Spleen (tissue), 11 donors: ENCODE results near the gene BPIFA3. TPM values are rescaled to one million over a fixed set of nuclear protein-coding genes. Genes with fewer than 3 reads are reported as not detected.

Source experiments
- DNase-seq: peaks from one replicate; pipeline ENCODE4 v3.0.0-alpha.2; 2020
- H3K27ac ChIP-seq, 8 donors: fragments of 200-600 bp; sonication (generic) in 7 of 8; 1 replicate in 4 of 8; 2 replicates in 4 of 8; pipeline versions ENCODE4 v1.5.0 to v1.8.0; 2016 to 2021; ENCODE audit warnings: inconsistent platforms in 4 of 8, mild to moderate bottlenecking in 4 of 8, moderate library complexity in 1 of 8
- H3K27me3 ChIP-seq, 7 donors: fragments of 200-600 bp; sonication (generic) in 6 of 7; replicated peaks in 1 of 7; 1 replicate in 4 of 7; 2 replicates in 3 of 7; pipeline versions ENCODE4 v1.5.0 to v1.8.0; 2016 to 2021; ENCODE audit warnings: inconsistent platforms in 3 of 7, mild to moderate bottlenecking in 1 of 7
- H3K36me3 ChIP-seq, 6 donors: fragments of 200-600 bp; sonication (generic) in 5 of 6; 1 replicate in 4 of 6; 2 replicates in 2 of 6; pipeline versions ENCODE4 v1.5.0 to v1.8.0; 2016 to 2021; ENCODE audit warnings: inconsistent platforms in 2 of 6
- H3K4me1 ChIP-seq, 6 donors: fragments of 200-600 bp; sonication (generic) in 5 of 6; 1 replicate in 3 of 6; 2 replicates in 3 of 6; pipeline versions ENCODE4 v1.5.0 to v1.8.0; 2016 to 2021; ENCODE audit warnings: inconsistent platforms in 3 of 6
- H3K4me3 ChIP-seq, 8 donors: fragments of 200-600 bp; sonication (generic) in 7 of 8; 1 replicate in 4 of 8; 2 replicates in 4 of 8; pipeline versions ENCODE4 v1.5.0 to v1.8.0; 2016 to 2021; ENCODE audit warnings: inconsistent platforms in 4 of 8, mild to moderate bottlenecking in 4 of 8, moderate library complexity in 2 of 8
- H3K9me3 ChIP-seq, 8 donors: fragments of 200-600 bp; sonication (generic) in 7 of 8; 1 replicate in 4 of 8; 2 replicates in 4 of 8; pipeline versions ENCODE4 v1.5.0 to v1.8.0; 2016 to 2021; ENCODE audit warnings: inconsistent platforms in 4 of 8
- CTCF ChIP-seq, 11 experiments: fragments of 200-600 bp in 7 of 11; fragments of 450-650 bp in 4 of 11; sonication (generic) in 4 of 11; IDR thresholded peaks in 8 of 11; conservative IDR thresholded peaks in 3 of 11; 1 replicate in 7 of 11; 2 replicates in 4 of 11; pipeline versions ENCODE4 v1.4.0 to v1.8.0; 2016 to 2021; ENCODE audit warnings: antibody characterized with exemption in 11 of 11, inconsistent platforms in 4 of 11, mild to moderate bottlenecking in 1 of 11
- POLR2A ChIP-seq, 3 donors: fragments of 450-650 bp; IDR thresholded peaks; one replicate each; pipeline ENCODE4 v1.5.1; 2017; ENCODE audit warnings: antibody characterized with exemption in 3 of 3, mild to moderate bottlenecking in 1 of 3
- POLR2AphosphoS5 ChIP-seq, 3 donors: sonication (generic); formaldehyde crosslinking; IDR thresholded peaks; one replicate each; pipeline ENCODE4 v1.5.1; 2017; ENCODE audit warnings: antibody characterized with exemption in 3 of 3
- WGBS, 5 donors: extraction: QIAGEN DNeasy Blood & Tissue Kit in 3 of 5; methylation state at CpG; one replicate each; pipeline versions ENCODE4 v1.1.5 to v1.1.7; 2013 to 2018; 5-methylcytosine and 5-hydroxymethylcytosine counted together
- intact Hi-C: fragments of 100-400 bp; cut with DNase I; formaldehyde crosslinking; loops from one replicate; pipeline ENCODE4 v1.15.0; 2023; ENCODE audit warnings: low total_unique reads
- polyA plus RNA-seq, 3 donors: library from polyadenylated mRNA; stranded (reverse); fragments of 200-250 nt; gene quantifications; one replicate each; pipeline ENCODE4 v1.2.1, GENCODE V29; 2013
- total RNA-seq, 7 donors: library from RNA; depleted of rRNA in 3 of 7; stranded (reverse); fragments of >200 nt in 3 of 7; fragmentation: NEBNext Ultra II Directional in 4 of 7; extraction: Animal tissue kit (Norgen Biotek cat#: 25700) in 4 of 7; gene quantifications; one replicate each; pipeline versions ENCODE4 v1.1.0 to v1.2.1, GENCODE V29; 2016 to 2021
- donor health status: healthy with polysubstance abuse.
- donor health status: DM: no; HTN: no; CAD: no; lungs with moderate emphysema.
- donor health status: DM: no; HTN: no; CAD: no.
- donor health status: Bipolar disorder and iron deficiency.
- donor health status: healthy.
- donor health status: DM: no; HTN: no; CAD: no.
- donor health status: DM: yes; HTN: yes; CAD: no.

BPIFA3 gene
- total and polyA plus RNA-seq, 10 donors, result not detected

GRCh38 chr20:33252460-33252859 is 35.3 kb downstream of the BPIFA3 start:
- TF ChIP-seq POLR2A (IDR thresholded peaks at IDR 0.05), result no peak
- no peak for TF ChIP-seq CTCF (IDR thresholded peaks at IDR 0.05 in 8 of 11, conservative IDR thresholded peaks at IDR 0.05 in 3 of 11)
- no peak for TF ChIP-seq POLR2AphosphoS5 (IDR thresholded peaks at IDR 0.05)
- intact Hi-C loops, result no loop called here
- H3K27ac ChIP-seq, result no peak overlapping the region

GRCh38 chr20:33255005-33255404 is 37.9 kb downstream of the BPIFA3 start:
- TF ChIP-seq POLR2A (IDR thresholded peaks at IDR 0.05) (no peak), POLR2AphosphoS5 (IDR thresholded peaks at IDR 0.05) (no peak), CTCF (IDR thresholded peaks at IDR 0.05 in 8 of 11, conservative IDR thresholded peaks at IDR 0.05 in 3 of 11) (no peak)
- WGBS, 5 donors, result 70 to 80% (median 73%) methylated on average over 2 of the region's 2 CpGs

More at GRCh38 chr20:33252460-33252859, 35.3 kb downstream of the BPIFA3 start:
- WGBS, 5 donors, result 78 to 88% (median 82%) methylated on average over 3 of the region's 3 CpGs
- DNase-seq, result no peak
- Histone ChIP-seq H3K36me3 (no peaks in the 10 kb centered on the region), H3K9me3 (no peaks in the 10 kb centered on the region), H3K4me3 (no peak overlapping the region), H3K4me1 (no peaks in the 10 kb centered on the region), H3K27me3 (no peaks in the 10 kb centered on the region)

GRCh38 chr20:33257237-33257636 is 40.1 kb downstream of the BPIFA3 start:
- no peak for TF ChIP-seq CTCF (IDR thresholded peaks at IDR 0.05 in 8 of 11, conservative IDR thresholded peaks at IDR 0.05 in 3 of 11)
- no peak for TF ChIP-seq POLR2A (IDR thresholded peaks at IDR 0.05)
- no peak for TF ChIP-seq POLR2AphosphoS5 (IDR thresholded peaks at IDR 0.05)
- peaks cover 0 to 21% (median 0%) of the 10 kb centered on the region in 7 donors for H3K27me3 ChIP-seq
- H3K36me3 ChIP-seq, result no peaks in the 10 kb centered on the region
- no peak overlapping the region for H3K27ac ChIP-seq
- no peak for DNase-seq
- intact Hi-C loops, result no loop called here
- H3K4me1 ChIP-seq, result peaks cover 0 to 4% (median 0%) of the 10 kb centered on the region in 6 donors
- WGBS, 5 donors, result 82 to 95% (median 91%) methylated on average over 4 to 5 of the region's 5 CpGs
- peaks cover 0 to 7% (median 0%) of the 10 kb centered on the region in 8 donors for H3K9me3 ChIP-seq
- no peak overlapping the region for H3K4me3 ChIP-seq

More at GRCh38 chr20:33255005-33255404, 37.9 kb downstream of the BPIFA3 start:
- Histone ChIP-seq H3K27me3 (peaks cover 0 to 6% (median 0%) of the 10 kb centered on the region in 7 donors), H3K4me1 (no peaks in the 10 kb centered on the region), H3K9me3 (no peaks in the 10 kb centered on the region), H3K4me3 (no peak overlapping the region), H3K36me3 (no peaks in the 10 kb centered on the region), H3K27ac (no peak overlapping the region)
- intact Hi-C loops, result no loop called here
- DNase-seq, result no peak

GRCh38 chr20:33259371-33259770 is 42.2 kb downstream of the BPIFA3 start:
- no peak for DNase-seq
- H3K27ac ChIP-seq, result no peak overlapping the region
- no peak for TF ChIP-seq CTCF (IDR thresholded peaks at IDR 0.05 in 8 of 11, conservative IDR thresholded peaks at IDR 0.05 in 3 of 11)
- H3K27me3 ChIP-seq, result peaks cover 0 to 33% (median 0%) of the 10 kb centered on the region in 7 donors
- intact Hi-C loops, result no loop called here
- no peak overlapping the region for H3K4me3 ChIP-seq
- 38 to 51% (median 42%) methylated on average over 5 of the region's 5 CpGs for WGBS, 5 donors
- peaks cover 0 to 13% (median 3%) of the 10 kb centered on the region in 6 donors for H3K4me1 ChIP-seq
- no peaks in the 10 kb centered on the region for H3K36me3 ChIP-seq
- peaks cover 0 to 7% (median 0%) of the 10 kb centered on the region in 8 donors for H3K9me3 ChIP-seq
